HEK293T (cell line): ENCODE results near the gene FBXO33.

Experiments
- CTCF ChIA-PET: fragments of 350-600 bp; formaldehyde crosslinking; extraction: SDS; loops from one replicate; lab custom pipeline; 2021; ENCODE audit warnings: antibody characterized with exemption, inconsistent platforms; lab: Yijun Ruan, JAX
- POLR2A ChIA-PET: fragments of 350-600 bp; formaldehyde crosslinking; extraction: SDS; loops from one replicate; lab custom pipeline; 2020; ENCODE audit warnings: antibody characterized with exemption, inconsistent platforms; lab: Yijun Ruan, JAX
- DNase-seq: peaks from one replicate; pipeline ENCODE4 v3.0.0; 2012; ENCODE audit warnings: mixed read lengths; ENCODE audit errors: extremely low spot score
- ARNT ChIP-seq: fragments of 450-650 bp; IDR thresholded peaks from 2 replicates; pipeline ENCODE4 v1.6.1; 2017; ENCODE audit warnings: mild to moderate bottlenecking
- BHLHE40 ChIP-seq: fragments of 450-650 bp; IDR thresholded peaks from 2 replicates; pipeline ENCODE4 v1.6.1; 2016; ENCODE audit warnings: mild to moderate bottlenecking, moderate library complexity, borderline replicate concordance
- CTBP1 ChIP-seq: fragments of 450-650 bp; IDR thresholded peaks from 2 replicates; pipeline ENCODE4 v1.6.1; 2016; ENCODE audit warnings: borderline replicate concordance
- ELF4 ChIP-seq: fragments of 450-650 bp; IDR thresholded peaks from 2 replicates; pipeline ENCODE4 v1.6.1; 2017; ENCODE audit warnings: antibody characterized with exemption
- FOXA1 ChIP-seq: fragments of 450-650 bp; IDR thresholded peaks from 2 replicates; pipeline ENCODE4 v1.6.1; 2016; ENCODE audit warnings: mild to moderate bottlenecking
- FOXK2 ChIP-seq: fragments of 450-650 bp; IDR thresholded peaks from 2 replicates; pipeline ENCODE4 v1.6.1; 2016; ENCODE audit warnings: mild to moderate bottlenecking
- FOXM1 ChIP-seq: fragments of 450-650 bp; IDR thresholded peaks from 2 replicates; pipeline ENCODE4 v1.6.1; 2017; ENCODE audit warnings: mild to moderate bottlenecking, borderline replicate concordance
- HDGF ChIP-seq: fragments of 450-650 bp; IDR thresholded peaks from 2 replicates; pipeline ENCODE4 v1.6.1; 2017; ENCODE audit warnings: antibody characterized with exemption, borderline replicate concordance
- L3MBTL2 ChIP-seq: fragments of 450-650 bp; conservative IDR thresholded peaks from 2 replicates; pipeline ENCODE4 v1.6.1; 2016; ENCODE audit warnings: mild to moderate bottlenecking
- LEF1 ChIP-seq: fragments of 450-650 bp; IDR thresholded peaks from 2 replicates; pipeline ENCODE4 v1.6.1; 2017; ENCODE audit warnings: mild to moderate bottlenecking, borderline replicate concordance
- NFRKB ChIP-seq: fragments of 450-650 bp; IDR thresholded peaks from 2 replicates; pipeline ENCODE4 v1.6.1; 2016; ENCODE audit warnings: mild to moderate bottlenecking, moderate library complexity
- PKNOX1 ChIP-seq: fragments of 450-650 bp; IDR thresholded peaks from 2 replicates; pipeline ENCODE4 v1.6.1; 2016
- SP1 ChIP-seq: fragments of 450-650 bp; IDR thresholded peaks from 2 replicates; pipeline ENCODE4 v1.6.1; 2017
- SUZ12 ChIP-seq: fragments of 450-650 bp; IDR thresholded peaks from 2 replicates; pipeline ENCODE4 v1.6.1; 2016; ENCODE audit warnings: mild to moderate bottlenecking
- TARDBP ChIP-seq: fragments of 450-650 bp; IDR thresholded peaks from 2 replicates; pipeline ENCODE4 v1.6.1; 2016
- ZNF384 ChIP-seq: fragments of 450-650 bp; IDR thresholded peaks from 2 replicates; pipeline ENCODE4 v1.6.1; 2016

Gene FBXO33

GRCh38 chr14:39398382-39398781 lies 33.9 kb downstream of the FBXO33 start:
- ChIA-PET CTCF (interaction anchor here (0.6 kb wide), 1 partner anchor 16 kb away, joined by 14 read pairs; no protein-coding TSS in a partner anchor), POLR2A (no interaction called here)
- DNase-seq: no peak
- TF ChIP-seq TARDBP (no peak), BHLHE40 (no peak), ELF4 (no peak), ZNF384 (no peak), L3MBTL2 (no peak), ARNT (no peak), CTBP1 (no peak), FOXA1 (no peak), LEF1 (no peak), SUZ12 (no peak), PKNOX1 (no peak), FOXK2 (no peak), NFRKB (no peak), SP1 (no peak), FOXM1 (no peak), HDGF (no peak)

GRCh38 chr14:39396448-39396847 lies 35.8 kb downstream of the FBXO33 start:
- DNase-seq: no peak
- CTCF ChIA-PET: no interaction called here
- TF ChIP-seq ELF4: no peak
- no peak for TF ChIP-seq FOXA1
- no peak for TF ChIP-seq ARNT
- POLR2A ChIA-PET: no interaction called here

DNA sequence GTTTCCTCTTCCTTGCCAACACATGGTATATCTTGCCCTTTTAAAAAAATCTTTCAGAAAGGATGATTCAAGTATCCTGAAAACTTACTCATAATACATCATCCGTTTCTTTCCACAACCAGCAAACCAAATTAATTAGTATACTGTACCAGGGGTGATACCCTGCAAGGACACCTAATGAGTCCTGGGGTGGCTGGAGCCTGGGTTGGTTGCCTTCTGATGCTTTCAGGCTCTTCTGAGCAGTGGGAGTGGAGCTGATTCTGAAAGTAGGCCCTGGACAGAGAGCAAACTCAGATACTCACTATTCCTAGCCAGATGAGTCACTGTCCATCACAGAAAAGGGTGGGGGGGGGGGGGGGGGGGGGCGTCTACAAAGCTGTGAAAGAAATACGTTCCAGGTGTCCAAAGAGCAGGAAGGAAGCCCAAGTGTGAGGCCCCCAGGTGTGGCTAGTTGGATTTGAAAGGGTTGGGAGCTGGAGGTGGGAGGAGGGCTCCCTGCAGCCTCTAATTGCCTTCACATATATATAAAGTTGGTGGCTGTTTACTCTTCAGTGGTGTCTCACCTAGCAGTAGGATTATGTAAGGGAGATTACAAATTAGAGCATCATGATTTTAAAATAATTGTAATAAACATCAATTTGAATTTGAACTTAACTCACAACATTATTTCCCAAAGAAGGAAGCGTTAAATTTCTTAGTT lies 36.5 kb downstream of the FBXO33 start:
- POLR2A ChIA-PET: no interaction called here
- no peak for DNase-seq
- CTCF ChIA-PET: no interaction called here
- TF ChIP-seq ARNT (no peak), BHLHE40 (no peak), SP1 (no peak), SUZ12 (no peak), PKNOX1 (no peak), ZNF384 (no peak), FOXA1 (no peak), FOXM1 (no peak), FOXK2 (no peak), HDGF (no peak), TARDBP (no peak), NFRKB (no peak), ELF4 (no peak), CTBP1 (no peak), L3MBTL2 (no peak), LEF1 (no peak)

- ChIA-PET POLR2A (interaction anchor here (1.2 kb wide), 1 partner anchor 223 kb away, joined by 3 read pairs; the partner anchor contains the start of gene TRAPPC6B), CTCF (no interaction called here)
- DNase-seq: no peak
- TF ChIP-seq ELF4 (no peak), HDGF (no peak), NFRKB (no peak), ARNT (no peak), PKNOX1 (no peak), FOXA1 (no peak), LEF1 (no peak), CTBP1 (no peak), BHLHE40 (no peak), TARDBP (no peak), ZNF384 (no peak), FOXM1 (no peak), SUZ12 (no peak), L3MBTL2 (no peak), SP1 (no peak), FOXK2 (no peak)
These were observed 38.9 kb downstream of the FBXO33 start for GRCh38 chr14:39393289-39393688.

- ChIA-PET CTCF (no interaction called here), POLR2A (interaction anchor here (1.2 kb wide), 1 partner anchor 281 kb away, joined by 3 read pairs; the partner anchor contains the start of gene SEC23A)
- no peak for DNase-seq
- TF ChIP-seq FOXK2 (no peak), NFRKB (no peak), LEF1 (no peak), HDGF (no peak), ELF4 (no peak), BHLHE40 (no peak), ZNF384 (no peak), CTBP1 (no peak), SUZ12 (no peak), FOXM1 (no peak)
These were observed 48.1 kb downstream of the FBXO33 start for GRCh38 chr14:39384177-39384576.

- POLR2A ChIA-PET: interaction anchor here (1.2 kb wide), 1 partner anchor 281 kb away, joined by 3 read pairs; the partner anchor contains the start of gene SEC23A
- TF ChIP-seq NFRKB (no peak), ZNF384 (no peak), FOXM1 (no peak), ARNT (no peak), ELF4 (no peak), LEF1 (no peak)
- CTCF ChIA-PET: no interaction called here
- no peak for DNase-seq
These were observed 48.5 kb downstream of the FBXO33 start for GRCh38 chr14:39383741-39384140.
